HG03103 (cell line): ENCODE results near the gene DGKZ.

Experiments
- ATAC-seq: cut with Tn5 transposase; IDR thresholded peaks from one replicate; pipeline ENCODE4 v1.9.1; 2021; ENCODE audit warnings: low read depth; ENCODE audit not compliant: unreplicated experiment

Gene DGKZ

DNA sequence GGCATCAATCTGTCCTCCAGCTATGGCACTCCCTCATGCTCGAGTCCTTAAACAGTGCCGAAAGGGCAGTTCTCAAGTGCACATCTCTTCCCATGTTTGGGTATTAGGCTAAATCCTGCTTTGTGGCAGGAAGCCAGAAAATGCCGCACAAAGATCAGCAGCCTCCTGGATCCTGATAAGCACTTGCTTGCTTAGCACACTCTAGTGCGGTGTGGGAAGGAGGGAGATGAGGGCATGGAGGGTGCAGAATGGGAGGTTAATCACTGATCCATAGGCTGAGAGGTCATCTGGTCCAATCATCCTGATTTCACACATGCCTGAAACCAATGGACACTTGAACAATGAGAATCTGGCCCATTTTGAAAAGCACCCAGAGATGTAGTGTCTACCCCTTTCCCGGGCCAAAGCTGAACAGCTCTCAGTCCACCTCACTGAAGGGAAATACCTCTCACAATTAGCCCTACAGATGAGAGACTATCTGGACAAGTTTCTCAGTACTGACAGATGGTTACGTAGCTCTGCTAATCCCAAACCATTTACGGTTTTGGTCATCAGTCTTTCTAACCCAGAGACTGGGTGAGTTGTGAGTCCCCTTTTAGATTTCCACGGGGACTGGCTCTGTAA is 74.1 kb downstream of the DGKZ start:
- no peak for ATAC-seq

DNA sequence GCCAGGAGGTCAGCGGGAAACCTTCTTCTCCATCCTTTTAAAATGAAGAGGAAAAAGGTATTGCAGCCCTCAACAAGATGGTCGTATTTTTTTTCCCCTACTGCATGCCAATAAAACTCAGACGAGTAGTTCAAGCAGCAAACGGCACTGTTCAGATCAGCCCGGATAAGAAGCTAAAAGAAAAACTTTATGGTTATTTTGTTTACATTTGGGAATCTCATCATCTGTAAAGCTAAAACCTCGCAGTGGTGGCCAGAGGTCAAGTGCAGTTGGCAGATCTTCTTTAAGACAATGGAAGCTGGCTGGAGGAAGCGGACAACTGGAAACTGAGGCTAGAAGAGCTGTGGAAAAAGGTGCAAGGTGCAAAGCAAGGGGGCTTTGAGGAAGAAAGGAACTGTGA is 75.3 kb downstream of the DGKZ start:
- no peak for ATAC-seq

DNA sequence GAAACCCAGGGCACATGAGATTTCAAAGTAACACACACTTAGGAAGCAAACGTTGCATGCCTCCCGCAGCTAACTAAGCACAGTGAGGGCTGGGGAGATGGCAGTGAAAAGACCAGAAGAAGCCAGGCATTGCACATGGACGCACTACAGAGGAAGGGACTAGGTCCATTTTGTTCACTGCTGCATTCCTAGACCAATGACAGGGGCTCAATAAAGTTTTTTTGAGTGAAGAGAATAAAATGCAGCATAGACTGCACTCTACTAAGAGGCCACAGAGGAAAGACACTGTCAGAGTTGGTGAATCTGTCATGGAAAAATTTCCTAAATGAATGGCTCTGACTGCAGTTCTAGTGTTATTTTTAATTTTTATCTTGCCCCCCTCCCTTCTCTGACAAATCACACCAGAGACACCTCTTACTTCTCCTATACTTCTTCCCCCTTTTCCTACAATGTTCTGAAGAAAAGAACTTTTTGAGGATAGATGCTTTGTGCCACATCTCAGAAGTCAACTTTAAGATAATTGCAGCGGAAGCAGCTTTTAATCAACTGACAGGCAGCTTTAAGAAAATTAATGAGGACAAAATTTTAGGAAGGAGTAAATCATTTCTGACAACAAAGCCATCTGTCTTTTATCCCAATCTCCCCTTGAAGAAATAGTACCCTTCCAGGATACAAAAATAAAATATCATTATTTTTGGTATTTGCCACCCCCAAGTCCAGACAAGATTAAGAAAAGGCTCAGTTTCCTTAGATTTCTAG is 79.1 kb downstream of the DGKZ start:
- ATAC-seq, result no peak

DNA sequence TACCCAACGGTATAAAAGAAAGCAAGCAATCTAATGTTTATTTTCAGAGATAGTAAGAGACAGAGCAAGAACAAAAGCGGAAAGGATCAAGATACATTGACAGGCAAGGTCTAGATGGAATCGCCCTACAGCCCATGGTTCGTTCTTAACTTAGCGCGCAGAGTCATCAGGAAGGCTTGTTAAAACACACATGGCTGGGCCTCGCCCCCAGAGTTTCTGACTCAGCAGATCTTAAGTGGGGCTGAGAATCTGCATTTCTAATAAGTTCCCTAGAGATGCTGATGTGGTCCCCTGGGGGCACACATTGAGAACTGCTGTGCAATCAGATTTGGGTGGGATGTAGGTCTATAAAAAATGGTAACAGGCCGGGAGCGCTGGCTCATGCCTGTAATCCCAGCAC is 80.1 kb downstream of the DGKZ start:
- ATAC-seq, result no peak

DNA sequence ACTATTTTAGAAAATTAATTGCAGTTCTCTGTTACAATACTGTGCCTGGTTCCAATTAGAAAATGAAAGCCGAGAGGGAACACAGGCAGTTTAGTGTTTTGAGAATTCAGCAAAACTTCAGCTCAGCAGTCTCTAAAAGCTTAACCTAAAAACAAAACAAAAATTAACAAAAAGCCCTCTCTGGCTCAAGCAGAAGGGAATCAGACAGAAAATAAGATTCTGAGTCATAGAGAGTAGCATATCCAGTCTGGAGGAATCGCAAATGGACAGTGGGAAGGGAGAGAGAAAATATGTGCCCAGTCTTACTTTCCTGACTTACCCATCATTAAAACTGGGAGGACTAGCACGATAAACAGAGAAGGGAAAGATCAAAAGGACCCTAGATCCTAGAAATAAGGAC is 82.5 kb downstream of the DGKZ start:
- ATAC-seq, result no peak
